Measurements from ENCODE around the gene CCNA2. TPM values are rescaled to one million over a fixed set of nuclear protein-coding genes. Genes with fewer than 3 reads are reported as not detected.

Gene CCNA2
- total and polyA plus RNA-seq, 2 donors (not counting 3 experiments of a cell fraction or from before 2014, with no cell fraction given) = 23.3 to 65.4 TPM

DNA sequence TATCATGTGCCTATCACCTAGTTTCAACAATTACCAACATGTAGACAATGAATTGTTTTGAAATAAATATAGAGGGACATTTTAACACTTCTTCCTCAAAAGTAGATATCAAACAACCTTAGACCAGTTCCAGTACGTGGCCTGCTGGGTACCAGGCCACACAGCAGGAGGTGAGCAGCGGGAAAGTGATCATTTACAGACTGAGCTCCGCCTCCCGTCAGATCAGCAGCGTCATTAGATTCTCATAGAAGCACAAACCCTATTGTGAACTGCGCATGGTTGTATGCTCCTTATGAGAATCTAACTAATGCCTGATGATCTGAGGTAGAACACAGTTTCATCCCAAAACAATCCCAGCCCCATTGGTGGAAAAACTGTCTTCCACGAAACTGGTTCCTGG is 40.1 kb upstream of the CCNA2 start:
- intact Hi-C loops (cut with micrococcal nuclease) (no loop called here), dilution Hi-C loops (cut with MboI; ENCODE audit: extremely low pct_ligation_motif_present, low sequenced_read_pairs) (no loop called here)
- ChIA-PET CTCF (no interaction called here), POLR2A (no interaction called here)
- no peak overlapping the region for H3K4me3 ChIP-seq (replicated peaks in 1 of 3; ENCODE audit: insufficient read depth in 1 of 3, low read depth in 1 of 3, low read length in 3 of 3)
- no peak overlapping the region for H3K27ac ChIP-seq (ENCODE audit: insufficient read depth, low read depth, low read length)
- H3K79me2 ChIP-seq (ENCODE audit: control insufficient read depth, insufficient read depth, low read length) = peaks cover under 1% of the 10 kb centered on the region
- no peak for TF ChIP-seq JUN (IDR thresholded peaks at IDR 0.05; ENCODE audit: borderline replicate concordance, insufficient read depth, insufficient read length, low read depth)
- TF ChIP-seq, protein P1, sequence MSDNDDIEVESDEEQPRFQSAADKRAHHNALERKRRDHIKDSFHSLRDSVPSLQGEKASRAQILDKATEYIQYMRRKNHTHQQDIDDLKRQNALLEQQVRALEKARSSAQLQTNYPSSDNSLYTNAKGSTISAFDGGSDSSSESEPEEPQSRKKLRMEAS (IDR thresholded peaks at IDR 0.05; ENCODE audit: insufficient read depth, insufficient read length) = no peak
- no peak for TF ChIP-seq POLR2A (IDR thresholded peaks at IDR 0.05; ENCODE audit: low read depth, low read length)
- TF ChIP-seq, protein P2, sequence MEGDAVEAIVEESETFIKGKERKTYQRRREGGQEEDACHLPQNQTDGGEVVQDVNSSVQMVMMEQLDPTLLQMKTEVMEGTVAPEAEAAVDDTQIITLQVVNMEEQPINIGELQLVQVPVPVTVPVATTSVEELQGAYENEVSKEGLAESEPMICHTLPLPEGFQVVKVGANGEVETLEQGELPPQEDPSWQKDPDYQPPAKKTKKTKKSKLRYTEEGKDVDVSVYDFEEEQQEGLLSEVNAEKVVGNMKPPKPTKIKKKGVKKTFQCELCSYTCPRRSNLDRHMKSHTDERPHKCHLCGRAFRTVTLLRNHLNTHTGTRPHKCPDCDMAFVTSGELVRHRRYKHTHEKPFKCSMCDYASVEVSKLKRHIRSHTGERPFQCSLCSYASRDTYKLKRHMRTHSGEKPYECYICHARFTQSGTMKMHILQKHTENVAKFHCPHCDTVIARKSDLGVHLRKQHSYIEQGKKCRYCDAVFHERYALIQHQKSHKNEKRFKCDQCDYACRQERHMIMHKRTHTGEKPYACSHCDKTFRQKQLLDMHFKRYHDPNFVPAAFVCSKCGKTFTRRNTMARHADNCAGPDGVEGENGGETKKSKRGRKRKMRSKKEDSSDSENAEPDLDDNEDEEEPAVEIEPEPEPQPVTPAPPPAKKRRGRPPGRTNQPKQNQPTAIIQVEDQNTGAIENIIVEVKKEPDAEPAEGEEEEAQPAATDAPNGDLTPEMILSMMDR (IDR thresholded peaks at IDR 0.05; ENCODE audit: extremely low read depth in 1 of 2, insufficient read depth in 1 of 2, low read depth in 1 of 2, low read length in 2 of 2) = no peak
- peaks cover under 1% of the 10 kb centered on the region for H3K4me1 ChIP-seq (ENCODE audit: control insufficient read depth, extremely low read depth, insufficient read depth, low read length)
- BruUV-seq (replicated peaks) = no TSS peak
- H2AFZ ChIP-seq (ENCODE audit: low read depth, low read length) = no peak overlapping the region
- H3K9me3 ChIP-seq (replicated peaks; ENCODE audit: control insufficient read depth, insufficient read depth, low read length) = no peaks in the 10 kb centered on the region
- no peak overlapping the region for H3K9ac ChIP-seq (replicated peaks; ENCODE audit: extremely low read depth, insufficient read depth, low read length)
- no peaks in the 10 kb centered on the region for H3K27me3 ChIP-seq (ENCODE audit: control insufficient read depth in 2 of 2, insufficient read depth in 2 of 2, low read length in 2 of 2)
- FAIRE-seq = no peak
- H4K20me1 ChIP-seq (replicated peaks; ENCODE audit: control insufficient read depth, extremely low read depth, insufficient read depth, low read length) = no peaks in the 10 kb centered on the region
- no peak overlapping the region for H3K4me2 ChIP-seq (ENCODE audit: insufficient read depth, low read length)
- H3K36me3 ChIP-seq (ENCODE audit: control insufficient read depth in 2 of 2, extremely low read depth in 1 of 2, insufficient read depth in 2 of 2, low read length in 2 of 2) = peaks cover 3 to 5% of the 10 kb centered on the region in 2 experiments
- H3K9me1 ChIP-seq (replicated peaks; ENCODE audit: control insufficient read depth, extremely low read depth, insufficient read depth, low read length) = peaks cover 5% of the 10 kb centered on the region
- no peak for DNase-seq (ENCODE audit: low read depth, low spot score)

DNA sequence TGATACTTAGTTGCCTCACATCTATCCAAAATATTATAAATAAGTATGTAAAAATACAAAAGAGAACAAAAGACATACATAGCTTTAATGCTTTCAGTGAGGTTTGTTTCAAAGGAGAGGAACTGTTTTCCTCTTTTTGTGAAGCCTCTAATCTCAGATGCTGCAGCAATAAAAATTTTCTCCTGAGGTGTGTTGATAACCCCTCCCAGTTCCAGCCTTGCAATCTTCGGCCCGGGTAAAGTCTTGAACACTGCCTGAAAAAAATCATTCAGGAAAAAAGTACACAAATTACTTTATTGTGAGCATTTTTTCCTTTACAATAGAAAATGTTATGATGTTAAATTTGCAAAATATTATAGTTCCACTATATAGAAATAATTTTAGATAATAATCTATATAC is 37.7 kb upstream of the CCNA2 start:
- POLR2A ChIA-PET = no interaction called here
- intact Hi-C loops (cut with micrococcal nuclease) (no loop called here), dilution Hi-C loops (cut with MboI; ENCODE audit: extremely low pct_ligation_motif_present, low sequenced_read_pairs) (no loop called here)
- H3K4me3 ChIP-seq (replicated peaks in 1 of 3; ENCODE audit: insufficient read depth in 1 of 3, low read depth in 1 of 3, low read length in 3 of 3) = no peak overlapping the region
- H3K4me1 ChIP-seq (ENCODE audit: control insufficient read depth, extremely low read depth, insufficient read depth, low read length) = no peaks in the 10 kb centered on the region
- no peaks in the 10 kb centered on the region for H3K27me3 ChIP-seq (ENCODE audit: control insufficient read depth in 2 of 2, insufficient read depth in 2 of 2, low read length in 2 of 2)
- H3K36me3 ChIP-seq (ENCODE audit: control insufficient read depth in 2 of 2, extremely low read depth in 1 of 2, insufficient read depth in 2 of 2, low read length in 2 of 2) = peaks cover 3 to 5% of the 10 kb centered on the region in 2 experiments
- no peaks in the 10 kb centered on the region for H3K79me2 ChIP-seq (ENCODE audit: control insufficient read depth, insufficient read depth, low read length)
- BruUV-seq (replicated peaks) = no TSS peak
- no peak overlapping the region for H2AFZ ChIP-seq (ENCODE audit: low read depth, low read length)
- H3K27ac ChIP-seq (ENCODE audit: insufficient read depth, low read depth, low read length) = no peak overlapping the region
- H3K4me2 ChIP-seq (ENCODE audit: insufficient read depth, low read length) = no peak overlapping the region
- no peak for DNase-seq (ENCODE audit: low read depth, low spot score)
- no peak overlapping the region for H3K9ac ChIP-seq (replicated peaks; ENCODE audit: extremely low read depth, insufficient read depth, low read length)
- TF ChIP-seq, protein P2 (IDR thresholded peaks at IDR 0.05; ENCODE audit: extremely low read depth in 1 of 2, insufficient read depth in 1 of 2, low read depth in 1 of 2, low read length in 2 of 2) = no peak
- TF ChIP-seq FOS (IDR thresholded peaks at IDR 0.05; ENCODE audit: borderline replicate concordance, insufficient read depth, low read length) = no peak
- TF ChIP-seq JUN (IDR thresholded peaks at IDR 0.05; ENCODE audit: borderline replicate concordance, insufficient read depth, insufficient read length, low read depth) = no peak
- TF ChIP-seq MYC (IDR thresholded peaks at IDR 0.05; ENCODE audit: low read depth, low read length) = no peak
- no peak for TF ChIP-seq POLR2AphosphoS5 (IDR thresholded peaks at IDR 0.05; ENCODE audit: insufficient read depth, low read depth, low read length)
- TF ChIP-seq, protein P1 (IDR thresholded peaks at IDR 0.05; ENCODE audit: insufficient read depth, insufficient read length) = no peak
- no peak for TF ChIP-seq POLR2A (IDR thresholded peaks at IDR 0.05; ENCODE audit: low read depth, low read length)
- no peak for TF ChIP-seq GATA2 (IDR thresholded peaks at IDR 0.05; ENCODE audit: insufficient read depth, insufficient read length, low read depth, low read length)
- CTCF ChIA-PET = no interaction called here
- H3K9me1 ChIP-seq (replicated peaks; ENCODE audit: control insufficient read depth, extremely low read depth, insufficient read depth, low read length) = peaks cover 5% of the 10 kb centered on the region
- H4K20me1 ChIP-seq (replicated peaks; ENCODE audit: control insufficient read depth, extremely low read depth, insufficient read depth, low read length) = no peaks in the 10 kb centered on the region
- no peak for FAIRE-seq
- no peaks in the 10 kb centered on the region for H3K9me3 ChIP-seq (replicated peaks; ENCODE audit: control insufficient read depth, insufficient read depth, low read length)

All from endothelial cell of umbilical vein (primary cell).